ENCODE data around the gene AIMP2. TPM values are rescaled to one million over a fixed set of nuclear protein-coding genes. Genes with fewer than 3 reads are reported as not detected.

The AIMP2 gene
- total and polyA plus RNA-seq, 2 of the 8 experiments (the other 6 are each of a cell fraction or from before 2014, with no cell fraction given) = 85.6 to 99.0 TPM

GRCh38 chr7:6007386-6007785 is 1.7 kb upstream of the AIMP2 start:
- no peak for FAIRE-seq
- Histone ChIP-seq H3K27me3 (replicated peaks in 1 of 4; ENCODE audit: control insufficient read depth in 3 of 4, extremely low read depth in 1 of 4, insufficient read depth in 3 of 4, low read length in 3 of 4) (no peaks in the 10 kb centered on the region), H3K4ac (replicated peaks; ENCODE audit: insufficient read length, low read depth, low read length) (no peak overlapping the region), H3K79me1 (ENCODE audit: low read depth, low read length) (no peaks in the 10 kb centered on the region), H3K36me3 (ENCODE audit: control insufficient read depth in 2 of 4, insufficient read depth in 4 of 4, low read length in 3 of 4) (peaks cover 0 to 33% (median 9%) of the 10 kb centered on the region in 4 experiments; a peak in 4 of 8 replicates), H2AFZ (ENCODE audit: low read length) (no peak overlapping the region), H2AK5ac (ENCODE audit: low read depth, low read length) (no peak overlapping the region), H3K23ac (ENCODE audit: insufficient read length) (no peak overlapping the region), H3K4me1 (replicated peaks in 1 of 4; ENCODE audit: control insufficient read depth in 3 of 4, insufficient read depth in 4 of 4, low read length in 3 of 4) (peaks cover 0 to 3% (median 0%) of the 10 kb centered on the region in 4 experiments; a peak in 1 of 7 replicates), H2BK15ac (ENCODE audit: low read length) (no peak overlapping the region), H2BK12ac (ENCODE audit: low read depth, low read length) (no peak overlapping the region), H3K18ac (ENCODE audit: extremely low read depth, low read length) (no peak overlapping the region), H3K9ac (replicated peaks in 1 of 4; ENCODE audit: extremely low read depth in 1 of 4, low read depth in 3 of 4, low read length in 3 of 4) (no peak overlapping the region), H3K4me3 (ENCODE audit: extremely low read depth in 1 of 4, insufficient read depth in 2 of 4, low read depth in 3 of 4, low read length in 4 of 4) (0 out of 8 replicates have a peak overlapping the region, but pooled peaks of 1 of the 4 experiments have one; percentile 12), H4K91ac (replicated peaks; ENCODE audit: insufficient read length, low read length) (no peak overlapping the region), H3K9me3 (ENCODE audit: insufficient read depth in 2 of 2, low read depth in 1 of 2, low read length in 1 of 2) (no peaks in the 10 kb centered on the region), H2BK5ac (ENCODE audit: low read depth, low read length) (no peak overlapping the region), H3K79me2 (ENCODE audit: control insufficient read depth in 1 of 2, insufficient read depth in 2 of 2, low read length in 2 of 2) (peaks cover 0 to 37% of the 10 kb centered on the region in 2 experiments; a peak in 3 of 4 replicates), H3K27ac (ENCODE audit: low read depth, low read length) (no peak overlapping the region), H3K14ac (ENCODE audit: insufficient read length) (no peak overlapping the region), H3K4me2 (ENCODE audit: insufficient read depth in 1 of 2, low read depth in 2 of 2, low read length in 2 of 2) (peak overlapping the region in 1 of 2 experiments; percentile 75; a peak in 1 of 4 replicates), H2BK120ac (replicated peaks; ENCODE audit: low read depth, low read length) (no peak overlapping the region), H3K23me2 (ENCODE audit: low read depth, low read length) (no peaks in the 10 kb centered on the region), H2BK20ac (ENCODE audit: low read length) (no peak overlapping the region), H4K8ac (ENCODE audit: extremely low read depth, insufficient read depth, low read length) (no peak overlapping the region), H4K5ac (ENCODE audit: insufficient read length, low read depth, low read length) (no peak overlapping the region), H3K56ac (replicated peaks; ENCODE audit: insufficient read length, low read depth, low read length) (no peak overlapping the region), H4K20me1 (replicated peaks in 1 of 2; ENCODE audit: control insufficient read depth in 1 of 2, insufficient read depth in 2 of 2, low read length in 2 of 2) (no peaks in the 10 kb centered on the region)
- TF ChIP-seq CTCF (IDR thresholded peaks at IDR 0.05; ENCODE audit: control extremely low read depth in 1 of 3, insufficient read depth in 1 of 3, low read depth in 1 of 3, low read length in 3 of 3) = no peak
- TF ChIP-seq SRF (IDR thresholded peaks at IDR 0.05; ENCODE audit: low read depth, low read length) = no peak
- no peak for TF ChIP-seq RNF2 (IDR thresholded peaks at IDR 0.05; ENCODE audit: borderline replicate concordance, low read depth, low read length, missing control alignments, poor library complexity, severe bottlenecking)
- no peak for TF ChIP-seq EGR1 (IDR thresholded peaks at IDR 0.05; ENCODE audit: borderline replicate concordance, low read depth, low read length)
- no peak for TF ChIP-seq MAX (IDR thresholded peaks at IDR 0.05)
- no peak for TF ChIP-seq USF2 (IDR thresholded peaks at IDR 0.05; ENCODE audit: low read length)
- ChIA-PET CTCF (ENCODE audit: partially characterized antibody) (interaction anchor here (2.9 kb wide), 1 partner anchor 9 kb away, joined by 15 read pairs; no protein-coding TSS in a partner anchor), POLR2A (ENCODE audit: partially characterized antibody) (interaction anchor here (0.6 to 8.0 kb wide), 4 partner anchors 8 to 138 kb away, joined by 3 to 66 read pairs (median 8); no protein-coding TSS in a partner anchor)
- WGBS, 2 experiments (ENCODE audit: extremely low coverage in 1 of 2, insufficient coverage in 1 of 2, insufficient read length in 1 of 2, insufficient replicate concordance in 2 of 2, low coverage in 1 of 2, low lambda C conversion rate in 2 of 2, missing lambda C conversion rate in 1 of 2) = 93% methylated on average over 4 of the region's 4 CpGs; no CpG with 5 or more reads in 1 of the 2 experiments
- DNase-seq (ENCODE audit: low read depth in 1 of 2, low spot score in 2 of 2) = no peak

Data from H1 (cell line).